IPS DF 19.7 (cell line): ENCODE results near the gene TTC33.

ENCODE experiments used
- DNase-seq: peaks from one replicate; pipeline ENCODE4 v3.0.0-alpha.2; 2013; ENCODE audit warnings: low read depth, low spot score

Gene TTC33

GRCh38 chr5:40521925-40522324, 233.8 kb downstream of the TTC33 start:
- DNase-seq: no peak

GRCh38 chr5:40521108-40521785, 234.5 kb downstream of the TTC33 start:
- no peak for DNase-seq

- DNase-seq: no peak
Observed at GRCh38 chr5:40518485-40518917, 237.3 kb downstream of the TTC33 start.

- no peak for DNase-seq
Observed at GRCh38 chr5:40515476-40515875, 240.3 kb downstream of the TTC33 start.

- DNase-seq: no peak
Observed at GRCh38 chr5:40514976-40515375, 240.8 kb downstream of the TTC33 start.

GRCh38 chr5:40511801-40512200, 244.0 kb downstream of the TTC33 start:
- no peak for DNase-seq

GRCh38 chr5:40507095-40507494, 248.7 kb downstream of the TTC33 start:
- no peak for DNase-seq

GRCh38 chr5:40505031-40505430, 250.7 kb downstream of the TTC33 start:
- no peak for DNase-seq

GRCh38 chr5:40503439-40503838, 252.3 kb downstream of the TTC33 start:
- DNase-seq: no peak

- no peak for DNase-seq
Observed at GRCh38 chr5:40502736-40503135, 253.0 kb downstream of the TTC33 start.

GRCh38 chr5:40501711-40502444, 253.9 kb downstream of the TTC33 start:
- no peak for DNase-seq

- DNase-seq: no peak
Observed at GRCh38 chr5:40499518-40500273, 256.1 kb downstream of the TTC33 start.

GRCh38 chr5:40499007-40499406, 256.8 kb downstream of the TTC33 start:
- DNase-seq: no peak

GRCh38 chr5:40497573-40497972, 258.2 kb downstream of the TTC33 start:
- no peak for DNase-seq

GRCh38 chr5:40495237-40495635, 260.5 kb downstream of the TTC33 start:
- no peak for DNase-seq

- no peak for DNase-seq
Observed at GRCh38 chr5:40494631-40495236, 261.0 kb downstream of the TTC33 start.

- no peak for DNase-seq
Observed at GRCh38 chr5:40492056-40492455, 263.7 kb downstream of the TTC33 start.

GRCh38 chr5:40491644-40492043, 264.1 kb downstream of the TTC33 start:
- no peak for DNase-seq

- no peak for DNase-seq
Observed at GRCh38 chr5:40490464-40491111, 265.2 kb downstream of the TTC33 start.

GRCh38 chr5:40489421-40489820, 266.3 kb downstream of the TTC33 start:
- no peak for DNase-seq

GRCh38 chr5:40486437-40487275, 269.1 kb downstream of the TTC33 start:
- no peak for DNase-seq
